Raji (cell line): ENCODE data around the gene MUS81.
A peak's percentile ranks its signal among the peaks of the same experiment; 100 is the strongest.

Experiments
- POLR2A ChIP-seq: IDR thresholded peaks from 2 replicates; pipeline ENCODE4 v1.6.1; 2011; ENCODE audit warnings: low read depth, low read length, control low read depth; ENCODE audit not compliant: insufficient read depth

Gene MUS81, protein sequence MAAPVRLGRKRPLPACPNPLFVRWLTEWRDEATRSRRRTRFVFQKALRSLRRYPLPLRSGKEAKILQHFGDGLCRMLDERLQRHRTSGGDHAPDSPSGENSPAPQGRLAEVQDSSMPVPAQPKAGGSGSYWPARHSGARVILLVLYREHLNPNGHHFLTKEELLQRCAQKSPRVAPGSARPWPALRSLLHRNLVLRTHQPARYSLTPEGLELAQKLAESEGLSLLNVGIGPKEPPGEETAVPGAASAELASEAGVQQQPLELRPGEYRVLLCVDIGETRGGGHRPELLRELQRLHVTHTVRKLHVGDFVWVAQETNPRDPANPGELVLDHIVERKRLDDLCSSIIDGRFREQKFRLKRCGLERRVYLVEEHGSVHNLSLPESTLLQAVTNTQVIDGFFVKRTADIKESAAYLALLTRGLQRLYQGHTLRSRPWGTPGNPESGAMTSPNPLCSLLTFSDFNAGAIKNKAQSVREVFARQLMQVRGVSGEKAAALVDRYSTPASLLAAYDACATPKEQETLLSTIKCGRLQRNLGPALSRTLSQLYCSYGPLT

GRCh38 chr11:65860278-65861164 is at the start of gene MUS81:
Gene MUS81, plus strand, starts transcription at chr11:65860433. Its CDS starts 321 bp downstream, at chr11:65860754.
- peak; percentile 80 for TF ChIP-seq POLR2A

DNA sequence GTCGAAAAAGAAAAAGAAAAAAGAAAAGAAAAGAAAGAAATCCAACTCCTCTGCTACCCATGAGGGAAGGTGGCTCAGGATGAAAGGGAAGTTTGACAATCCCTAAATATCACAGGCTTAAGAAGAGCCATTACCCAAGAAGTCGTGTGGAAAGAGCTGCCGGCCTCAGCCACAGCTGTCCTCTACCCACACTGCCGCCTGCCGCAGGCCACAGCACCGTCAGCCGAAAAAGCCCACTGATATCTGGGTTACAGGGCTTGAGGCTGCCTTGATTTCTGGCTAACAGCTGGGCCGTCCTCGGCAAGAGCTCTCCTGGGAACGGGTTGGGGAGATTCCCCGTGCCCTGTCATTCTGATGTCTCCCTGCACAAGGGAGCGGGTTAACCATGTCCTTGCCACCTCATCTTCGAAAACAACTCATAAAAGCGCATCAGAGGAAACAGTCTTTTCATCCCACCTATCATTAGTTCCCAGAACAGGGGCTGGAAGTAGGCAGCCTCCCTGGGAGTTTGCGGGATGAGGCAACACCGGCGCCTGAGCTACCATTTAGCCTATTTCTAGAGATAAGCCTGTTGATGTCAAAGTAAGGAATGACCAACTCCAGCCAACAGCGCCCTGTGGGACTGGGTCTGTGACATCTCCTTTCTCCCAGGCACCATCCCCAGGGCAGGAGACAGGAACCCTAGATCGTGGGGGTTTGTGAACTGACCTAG is 48.3 kb upstream of the MUS81 start:
- no peak for TF ChIP-seq POLR2A

- no peak for TF ChIP-seq POLR2A
These were observed 45.9 kb upstream of the MUS81 start for GRCh38 chr11:65814131-65814985.

GRCh38 chr11:65814986-65815565 is 45.2 kb upstream of the MUS81 start:
- TF ChIP-seq POLR2A: no peak

GRCh38 chr11:65816696-65817095 is 43.5 kb upstream of the MUS81 start:
- TF ChIP-seq POLR2A: no peak

- no peak for TF ChIP-seq POLR2A
These were observed 42.9 kb upstream of the MUS81 start for GRCh38 chr11:65817312-65817834.

DNA sequence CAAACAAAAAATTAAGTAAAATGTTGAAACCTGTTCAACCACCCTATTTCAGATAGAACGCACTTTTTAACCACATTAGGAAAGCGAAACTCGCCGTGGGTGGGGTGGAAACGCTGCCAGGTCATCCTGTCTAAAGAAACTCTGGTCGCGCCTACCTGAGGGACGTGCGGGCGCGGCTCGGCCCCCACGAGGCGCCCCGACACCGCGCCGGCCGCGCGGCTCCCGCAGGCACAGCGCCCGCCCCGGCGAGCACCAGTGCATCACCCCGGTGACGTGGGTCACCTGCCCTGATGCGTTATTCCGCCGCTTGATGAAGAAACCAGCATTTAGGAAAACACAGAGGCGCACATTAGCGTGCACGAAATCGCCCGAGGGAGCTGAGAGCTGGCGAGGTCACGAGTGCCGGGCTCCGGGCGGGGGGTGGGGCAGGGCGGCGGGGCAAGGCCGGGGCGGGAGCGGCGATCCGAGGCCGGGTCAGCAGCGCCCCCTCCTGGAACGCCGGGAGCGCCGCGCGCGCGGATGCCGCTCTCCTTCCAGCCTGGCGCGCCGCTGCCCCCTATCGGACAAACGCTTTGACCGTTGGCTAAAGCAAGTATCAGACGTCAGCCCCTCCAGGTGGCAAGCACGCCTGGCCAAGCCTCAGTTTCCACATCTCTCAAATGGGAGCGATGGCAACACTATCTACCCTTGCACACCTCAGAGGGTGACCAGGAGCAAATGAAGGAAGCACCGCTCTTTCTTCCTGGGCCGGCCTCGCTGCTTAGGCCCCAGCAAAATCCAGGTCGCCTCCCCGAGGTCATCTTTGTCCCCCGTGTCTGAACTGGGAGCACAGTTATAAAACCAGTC is 42.2 kb upstream of the MUS81 start:
- TF ChIP-seq POLR2A: peak; percentile 72

- no peak for TF ChIP-seq POLR2A
These were observed 39.1 kb upstream of the MUS81 start for GRCh38 chr11:65821107-65821506.

- no peak for TF ChIP-seq POLR2A
These were observed 37.3 kb upstream of the MUS81 start for GRCh38 chr11:65822776-65823528.

DNA sequence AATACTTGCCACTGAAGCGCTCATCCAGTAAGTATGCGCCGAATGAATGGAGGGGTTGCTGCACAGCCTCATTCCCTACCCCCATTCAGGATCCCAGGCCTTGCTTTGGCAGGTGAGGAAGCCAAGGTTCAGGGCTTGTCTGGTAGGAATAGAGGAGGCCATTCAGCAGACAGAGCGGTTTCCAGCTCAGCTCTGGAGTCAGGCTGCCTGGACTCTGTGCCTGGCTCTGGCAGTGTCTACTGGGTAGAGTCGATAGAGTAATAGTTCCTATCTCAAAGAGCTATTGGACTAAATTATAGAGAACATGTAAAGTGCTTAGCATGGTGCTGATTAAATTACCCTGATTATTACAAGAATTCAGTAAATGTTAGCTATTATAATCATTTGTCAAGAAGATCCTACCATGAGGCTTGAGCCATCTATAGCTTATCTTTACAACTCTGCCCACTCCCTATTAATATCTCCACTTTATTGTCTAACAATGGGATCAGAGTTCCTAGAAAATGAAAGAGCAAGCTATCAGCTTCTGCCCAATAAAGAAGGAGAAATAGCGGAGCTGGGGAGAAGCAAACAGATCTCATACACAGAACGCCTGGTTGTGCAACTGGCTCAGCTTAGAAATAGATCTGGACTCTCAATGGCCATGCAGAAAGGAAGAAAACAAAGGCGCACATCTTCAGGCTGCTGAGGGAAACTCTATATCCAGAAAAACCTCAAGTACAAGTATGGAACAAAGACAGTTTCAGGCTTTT is 33.1 kb upstream of the MUS81 start:
- TF ChIP-seq POLR2A: no peak

- no peak for TF ChIP-seq POLR2A
These were observed 30.8 kb upstream of the MUS81 start for GRCh38 chr11:65829459-65829858.
